Calu3 (cell line): ENCODE results near the gene DDX31. TPM values are rescaled to one million over a fixed set of nuclear protein-coding genes. Genes with fewer than 3 reads are reported as not detected.
A peak's percentile ranks its signal among the peaks of the same experiment; 100 is the strongest.

Experiments used
- BruUV-seq: library from RNA; stranded (reverse); fragments of 400-500 nt; replicated peaks from 2 replicates; lab custom pipeline; 2021; lab: Mats Ljungman, UMichigan
- CTCF ChIA-PET: fragments of 300-600 bp; sonication (Branson Sonifier 250); formaldehyde crosslinking; loops from one replicate; lab custom pipeline; 2022; ENCODE audit warnings: antibody characterized with exemption; lab: Charles Lee
- DNase-seq: peaks from one replicate; pipeline ENCODE4 v3.0.0; 2022
- H3K27ac Mint-ChIP-seq: one replicate; pipeline ENCODE4 v1.8.0; 2022; ENCODE audit warnings: mixed read lengths; ENCODE audit not compliant: unreplicated experiment
- H3K27me3 Mint-ChIP-seq: one replicate; pipeline ENCODE4 v1.8.0; 2022; ENCODE audit warnings: mixed read lengths; ENCODE audit not compliant: unreplicated experiment
- H3K36me3 Mint-ChIP-seq: one replicate; pipeline ENCODE4 v1.8.0; 2022; ENCODE audit warnings: mild to moderate bottlenecking, moderate library complexity, mixed read lengths; ENCODE audit not compliant: insufficient read depth, unreplicated experiment
- H3K4me1 Mint-ChIP-seq: one replicate; pipeline ENCODE4 v1.8.0; 2022; ENCODE audit warnings: mild to moderate bottlenecking, low read depth, mixed read lengths; ENCODE audit not compliant: unreplicated experiment
- H3K4me3 Mint-ChIP-seq: one replicate; pipeline ENCODE4 v1.8.0; 2022; ENCODE audit warnings: mild to moderate bottlenecking, low read depth, moderate library complexity, mixed read lengths; ENCODE audit not compliant: unreplicated experiment
- H3K9me3 Mint-ChIP-seq: one replicate; pipeline ENCODE4 v1.8.0; 2022; ENCODE audit warnings: low read depth, mixed read lengths; ENCODE audit not compliant: unreplicated experiment
- intact Hi-C: fragments of 100-400 bp; cut with micrococcal nuclease; formaldehyde crosslinking; loops from one replicate; pipeline ENCODE4 v1.10.0; 2022; ENCODE audit not compliant: unreplicated experiment
- total RNA-seq: library from RNA; stranded (reverse); gene quantifications from 2 replicates; pipeline ENCODE4 v1.2.3, GENCODE V29; 2022
- TF ChIP-seq, protein P1 (sequence below): fragments of 200-600 bp; IDR thresholded peaks from one replicate; pipeline ENCODE4 v1.8.0; 2022; ENCODE audit warnings: antibody characterized with exemption; ENCODE audit not compliant: unreplicated experiment

DDX31 gene
- total RNA-seq, 1 experiment from 2014 or later = 18.4 TPM

- peaks cover 5% of the 10 kb centered on the region for H3K36me3 Mint-ChIP-seq
- intact Hi-C loops = no loop called here
- no peak overlapping the region for H3K27ac Mint-ChIP-seq
- no peak for DNase-seq
- TF ChIP-seq, protein P1, sequence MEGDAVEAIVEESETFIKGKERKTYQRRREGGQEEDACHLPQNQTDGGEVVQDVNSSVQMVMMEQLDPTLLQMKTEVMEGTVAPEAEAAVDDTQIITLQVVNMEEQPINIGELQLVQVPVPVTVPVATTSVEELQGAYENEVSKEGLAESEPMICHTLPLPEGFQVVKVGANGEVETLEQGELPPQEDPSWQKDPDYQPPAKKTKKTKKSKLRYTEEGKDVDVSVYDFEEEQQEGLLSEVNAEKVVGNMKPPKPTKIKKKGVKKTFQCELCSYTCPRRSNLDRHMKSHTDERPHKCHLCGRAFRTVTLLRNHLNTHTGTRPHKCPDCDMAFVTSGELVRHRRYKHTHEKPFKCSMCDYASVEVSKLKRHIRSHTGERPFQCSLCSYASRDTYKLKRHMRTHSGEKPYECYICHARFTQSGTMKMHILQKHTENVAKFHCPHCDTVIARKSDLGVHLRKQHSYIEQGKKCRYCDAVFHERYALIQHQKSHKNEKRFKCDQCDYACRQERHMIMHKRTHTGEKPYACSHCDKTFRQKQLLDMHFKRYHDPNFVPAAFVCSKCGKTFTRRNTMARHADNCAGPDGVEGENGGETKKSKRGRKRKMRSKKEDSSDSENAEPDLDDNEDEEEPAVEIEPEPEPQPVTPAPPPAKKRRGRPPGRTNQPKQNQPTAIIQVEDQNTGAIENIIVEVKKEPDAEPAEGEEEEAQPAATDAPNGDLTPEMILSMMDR = no peak
- H3K4me1 Mint-ChIP-seq = no peaks in the 10 kb centered on the region
- no TSS peak for BruUV-seq
- peak overlapping the region; percentile 43 for H3K4me3 Mint-ChIP-seq
- H3K9me3 Mint-ChIP-seq = no peaks in the 10 kb centered on the region
- CTCF ChIA-PET = no interaction called here
- peaks cover 46% of the 10 kb centered on the region for H3K27me3 Mint-ChIP-seq
These were observed 80.4 kb downstream of the DDX31 start for GRCh38 chr9:132589148-132590036.

DNA sequence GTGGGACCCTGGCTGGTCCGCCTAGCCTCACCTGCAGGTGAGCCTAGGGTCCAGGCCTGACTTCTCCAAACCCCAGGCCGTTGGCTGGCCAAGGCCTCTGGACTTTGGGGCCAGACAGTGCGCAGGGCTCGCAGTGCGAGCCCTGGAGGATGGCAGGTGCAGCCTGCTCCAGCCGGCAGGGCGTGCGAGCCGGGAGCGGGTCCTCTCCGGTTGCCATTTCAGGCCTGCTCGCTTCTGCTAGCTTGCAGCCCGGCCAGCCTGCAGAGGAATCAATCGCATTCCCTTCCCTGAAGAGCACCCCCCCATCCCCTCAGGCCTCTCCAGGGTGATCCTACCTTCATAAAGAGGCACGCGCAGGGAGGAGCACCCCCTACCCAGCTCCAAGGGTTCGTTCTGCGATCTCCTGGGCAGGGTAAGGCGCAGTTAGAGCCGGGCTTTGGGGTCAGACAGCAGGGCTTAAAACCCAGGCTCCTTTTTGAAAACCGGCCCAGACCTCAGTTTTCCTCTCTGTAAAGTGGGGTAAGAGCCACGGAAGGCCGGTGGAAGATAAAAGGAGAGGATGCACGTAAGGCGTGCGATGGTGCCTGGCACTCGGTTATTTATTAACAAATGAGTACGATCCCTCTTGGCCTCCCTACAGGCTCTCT is 81.2 kb downstream of the DDX31 start:
- no TSS peak for BruUV-seq
- H3K4me1 Mint-ChIP-seq = no peaks in the 10 kb centered on the region
- H3K36me3 Mint-ChIP-seq = peaks cover 3% of the 10 kb centered on the region
- TF ChIP-seq, protein P1 = no peak
- no peak for DNase-seq
- CTCF ChIA-PET = no interaction called here
- no peak overlapping the region for H3K4me3 Mint-ChIP-seq
- no peak overlapping the region for H3K27ac Mint-ChIP-seq
- intact Hi-C loops = no loop called here
- H3K9me3 Mint-ChIP-seq = no peaks in the 10 kb centered on the region
- H3K27me3 Mint-ChIP-seq = peaks cover 53% of the 10 kb centered on the region

GRCh38 chr9:132588098-132588497 is 81.7 kb downstream of the DDX31 start:
- H3K36me3 Mint-ChIP-seq = no peaks in the 10 kb centered on the region
- H3K27me3 Mint-ChIP-seq = peaks cover 57% of the 10 kb centered on the region
- no peaks in the 10 kb centered on the region for H3K9me3 Mint-ChIP-seq
- no peak for DNase-seq
- TF ChIP-seq, protein P1 = no peak
- H3K4me3 Mint-ChIP-seq = no peak overlapping the region
- H3K27ac Mint-ChIP-seq = no peak overlapping the region
- no TSS peak for BruUV-seq
- H3K4me1 Mint-ChIP-seq = no peaks in the 10 kb centered on the region
- CTCF ChIA-PET = no interaction called here
- intact Hi-C loops = no loop called here

- Mint-ChIP-seq H3K36me3 (no peaks in the 10 kb centered on the region), H3K4me3 (no peak overlapping the region), H3K9me3 (no peaks in the 10 kb centered on the region), H3K27ac (no peak overlapping the region), H3K27me3 (peaks cover 57% of the 10 kb centered on the region), H3K4me1 (no peaks in the 10 kb centered on the region)
- no TSS peak for BruUV-seq
- DNase-seq = no peak
- intact Hi-C loops = no loop called here
- TF ChIP-seq, protein P1 = no peak
- CTCF ChIA-PET = no interaction called here
These were observed 82.2 kb downstream of the DDX31 start for GRCh38 chr9:132587592-132587955.
